NCI-H1105 (cell line): ENCODE measurements around the gene AP5Z1.
"Not testable (repeated sequence)": the region's sequence is repeated elsewhere in the genome, so short reads cannot be mapped to it uniquely, and the experiment has no call there.

ENCODE experiments used
- DNase-seq: peaks from one replicate; lab custom pipeline; 2025; lab: John Stamatoyannopoulos, UW

Gene AP5Z1

GRCh38 chr7:4788627-4789189 lies 13.3 kb downstream of the AP5Z1 start:
- no peak for DNase-seq

- no peak for DNase-seq
These were observed 14.0 kb downstream of the AP5Z1 start for GRCh38 chr7:4789194-4790077.

GRCh38 chr7:4790078-4790465 lies 14.6 kb downstream of the AP5Z1 start:
- no peak for DNase-seq

GRCh38 chr7:4790516-4790991 lies 15.1 kb downstream of the AP5Z1 start:
- DNase-seq: no peak

- DNase-seq: no peak
These were observed 15.8 kb downstream of the AP5Z1 start for GRCh38 chr7:4791101-4791737.

GRCh38 chr7:4791738-4792536 lies 16.5 kb downstream of the AP5Z1 start:
- DNase-seq: no peak

- DNase-seq: no peak
These were observed 17.2 kb downstream of the AP5Z1 start for GRCh38 chr7:4792537-4793126.

GRCh38 chr7:4793385-4793993 lies 18.1 kb downstream of the AP5Z1 start:
- DNase-seq: not testable (repeated sequence)

- not testable (repeated sequence) for DNase-seq
These were observed 18.7 kb downstream of the AP5Z1 start for GRCh38 chr7:4794171-4794570.

GRCh38 chr7:4794591-4795350 lies 19.3 kb downstream of the AP5Z1 start:
- DNase-seq: no peak

- no peak for DNase-seq
These were observed 21.0 kb downstream of the AP5Z1 start for GRCh38 chr7:4796453-4796852.

GRCh38 chr7:4797858-4798705 lies 22.7 kb downstream of the AP5Z1 start:
- no peak for DNase-seq

- no peak for DNase-seq
These were observed 23.3 kb downstream of the AP5Z1 start for GRCh38 chr7:4798706-4799235.

GRCh38 chr7:4799508-4800268 lies 24.3 kb downstream of the AP5Z1 start:
- DNase-seq: no peak

GRCh38 chr7:4800487-4800886 lies 25.1 kb downstream of the AP5Z1 start:
- no peak for DNase-seq

GRCh38 chr7:4800926-4801838 lies 25.8 kb downstream of the AP5Z1 start:
- DNase-seq: no peak

- DNase-seq: no peak
These were observed 26.4 kb downstream of the AP5Z1 start for GRCh38 chr7:4801839-4802231.
